Esophagus muscularis mucosa (tissue), 4 donors: ENCODE measurements around the gene FMOD. TPM values are rescaled to one million over a fixed set of nuclear protein-coding genes. Genes with fewer than 3 reads are reported as not detected.

ENCODE experiments used
- DNase-seq: peaks from one replicate; pipeline ENCODE4 v3.0.0-alpha.2; 2017; ENCODE audit errors: extremely low spot score
- H3K27ac ChIP-seq, 4 donors: fragments of 200-600 bp; sonication (generic); replicated peaks in 1 of 4; 1 replicate in 3 of 4; 2 replicates in 1 of 4; pipeline ENCODE4 v1.5.1; 2016 to 2019; ENCODE audit warnings: mild to moderate bottlenecking in 1 of 4
- H3K27me3 ChIP-seq, 4 donors: fragments of 200-600 bp; sonication (generic); one replicate each; pipeline versions ENCODE4 v1.5.1 to v1.6.0; 2016 to 2019
- H3K36me3 ChIP-seq, 4 donors: fragments of 200-600 bp; sonication (generic); one replicate each; pipeline ENCODE4 v1.5.1; 2016 to 2019
- H3K4me1 ChIP-seq, 4 donors: fragments of 200-600 bp; sonication (generic); one replicate each; pipeline ENCODE4 v1.5.1; 2016 to 2019
- H3K4me3 ChIP-seq, 4 donors: fragments of 200-600 bp; sonication (generic); 1 replicate in 2 of 4; 2 replicates in 2 of 4; pipeline ENCODE4 v1.5.1; 2016 to 2019; ENCODE audit warnings: mild to moderate bottlenecking in 4 of 4, moderate library complexity in 1 of 4
- H3K9me3 ChIP-seq, 4 donors: fragments of 200-600 bp; sonication (generic); 1 replicate in 3 of 4; 2 replicates in 1 of 4; pipeline ENCODE4 v1.5.1; 2016 to 2019
- EP300 ChIP-seq: sonication (generic); formaldehyde crosslinking; IDR thresholded peaks from one replicate; pipeline ENCODE4 v1.6.1; 2017; ENCODE audit warnings: antibody characterized with exemption
- POLR2A ChIP-seq: fragments of 450-650 bp; IDR thresholded peaks from one replicate; pipeline ENCODE4 v1.6.1; 2017; ENCODE audit warnings: antibody characterized with exemption, moderate library complexity, mild to moderate bottlenecking, low read depth
- POLR2AphosphoS5 ChIP-seq, 2 donors: sonication (generic); formaldehyde crosslinking; IDR thresholded peaks; one replicate each; pipeline ENCODE4 v1.6.1; 2017; ENCODE audit warnings: antibody characterized with exemption in 2 of 2
- WGBS: methylation state at CpG from one replicate; pipeline ENCODE4 v1.1.5; 2018; 5-methylcytosine and 5-hydroxymethylcytosine counted together
- intact Hi-C: fragments of 100-400 bp; cut with DNase I; formaldehyde crosslinking; loops from one replicate; pipeline ENCODE4 v1.15.1; 2023
- total RNA-seq, 4 donors: library from RNA; depleted of rRNA; stranded (reverse); fragments of >200 nt; gene quantifications; one replicate each; pipeline versions ENCODE4 v1.1.0 to v1.2.1, GENCODE V29; 2016
- TF ChIP-seq, protein P1 (sequence below), 3 experiments: fragments of 200-600 bp in 2 of 3; fragments of 450-650 bp in 1 of 3; sonication (generic) in 2 of 3; IDR thresholded peaks; one replicate each; pipeline ENCODE4 v1.5.1; 2017 to 2019; ENCODE audit warnings: antibody characterized with exemption in 3 of 3, mild to moderate bottlenecking in 2 of 3, moderate library complexity in 1 of 3

The FMOD gene
- total RNA-seq, 4 donors from 2014 or later, result 24.5 to 36.8 (median 33.8) TPM

DNA sequence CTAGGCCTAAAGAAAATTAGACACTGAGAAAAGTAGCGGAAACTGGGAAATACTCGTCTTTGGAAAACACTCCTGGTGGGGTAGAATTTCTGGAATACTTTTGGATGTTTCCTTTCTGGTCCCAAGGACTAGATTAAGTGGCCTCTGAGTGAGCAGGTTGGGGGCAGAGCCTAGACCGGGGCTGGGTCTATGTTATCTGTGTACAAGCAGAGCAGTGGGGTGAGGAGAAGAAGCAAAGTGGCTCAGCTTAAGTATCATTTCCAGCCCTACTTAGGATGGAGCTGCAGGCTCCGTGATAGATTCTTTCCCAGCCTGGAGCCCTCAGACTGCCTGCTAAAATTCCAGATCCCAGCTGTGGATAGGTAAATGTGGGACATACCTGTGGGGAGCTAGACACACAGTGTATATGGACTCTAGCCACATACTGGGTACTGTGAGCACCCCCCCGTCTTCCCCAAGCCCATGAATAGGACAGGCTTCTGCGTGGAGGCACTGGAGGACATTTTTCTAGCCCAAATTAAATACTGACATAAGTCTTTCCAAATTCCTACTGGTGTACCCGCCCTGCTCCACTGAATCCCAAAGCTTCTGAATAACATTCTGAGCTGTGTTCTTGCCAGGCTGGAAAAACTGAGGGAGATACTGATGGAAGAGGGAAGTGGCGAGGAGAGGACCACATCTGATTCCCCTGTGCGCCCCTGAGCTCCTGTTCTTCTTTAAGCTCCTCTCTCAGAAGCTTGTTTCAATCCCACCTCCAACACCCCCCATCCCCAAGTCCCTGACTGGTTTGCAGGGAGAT lies 6.8 kb downstream of the FMOD start:
- no peak for DNase-seq
- H3K27ac ChIP-seq, result peak overlapping the region in 2 of 4 donors; percentile 3 to 33

DNA sequence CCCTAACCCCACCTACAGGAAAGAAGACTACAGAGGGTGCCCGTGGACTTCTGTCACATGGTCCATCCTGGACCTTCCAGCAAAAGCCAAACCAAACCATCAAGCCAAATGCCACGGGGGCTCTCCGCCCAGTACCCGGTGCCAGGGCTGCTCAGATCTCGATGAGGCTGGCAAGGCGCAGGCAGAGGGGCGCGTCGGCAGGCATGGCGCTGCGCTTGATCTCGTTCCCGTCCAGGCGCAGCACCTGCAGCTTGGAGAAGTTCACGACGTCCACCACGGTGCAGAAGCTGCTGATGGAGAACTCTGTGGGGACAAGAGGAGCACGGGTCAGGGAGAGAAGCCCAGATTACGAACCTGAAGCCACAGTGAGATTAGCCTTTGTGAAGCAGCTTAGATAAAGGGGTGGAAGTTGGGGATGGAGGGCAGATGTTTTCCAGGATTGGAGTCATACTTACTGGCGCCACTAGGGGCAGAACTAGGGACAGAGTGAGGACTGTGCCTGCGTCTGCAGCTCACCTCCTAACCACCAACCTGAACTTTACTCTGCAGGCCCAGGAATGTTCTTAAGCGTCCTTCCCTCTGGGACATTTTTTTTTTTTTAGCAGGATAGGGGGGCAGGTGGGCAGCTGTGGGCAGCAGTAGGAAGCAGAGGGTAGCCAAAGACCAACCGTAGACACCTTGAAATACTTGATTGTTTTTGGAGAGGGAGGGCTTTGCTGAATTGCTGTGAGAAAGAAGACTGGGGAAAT lies 8.6 kb downstream of the FMOD start:
- Histone ChIP-seq H3K36me3 (peaks cover 0 to 4% (median 0%) of the 10 kb centered on the region in 4 donors), H3K4me3 (no peak overlapping the region), H3K27ac (no peak overlapping the region), H3K4me1 (peaks cover 3 to 38% (median 24%) of the 10 kb centered on the region in 4 donors), H3K27me3 (no peaks in the 10 kb centered on the region), H3K9me3 (no peaks in the 10 kb centered on the region)
- intact Hi-C loops, result loop anchor here (2.0 to 10.0 kb wide), 3 partner anchors 98 to 362 kb away; partner anchors contain the start of gene ATP2B4
- no peak for DNase-seq
- 62% methylated on average over 21 of the region's 23 CpGs for WGBS
- TF ChIP-seq, protein P1, sequence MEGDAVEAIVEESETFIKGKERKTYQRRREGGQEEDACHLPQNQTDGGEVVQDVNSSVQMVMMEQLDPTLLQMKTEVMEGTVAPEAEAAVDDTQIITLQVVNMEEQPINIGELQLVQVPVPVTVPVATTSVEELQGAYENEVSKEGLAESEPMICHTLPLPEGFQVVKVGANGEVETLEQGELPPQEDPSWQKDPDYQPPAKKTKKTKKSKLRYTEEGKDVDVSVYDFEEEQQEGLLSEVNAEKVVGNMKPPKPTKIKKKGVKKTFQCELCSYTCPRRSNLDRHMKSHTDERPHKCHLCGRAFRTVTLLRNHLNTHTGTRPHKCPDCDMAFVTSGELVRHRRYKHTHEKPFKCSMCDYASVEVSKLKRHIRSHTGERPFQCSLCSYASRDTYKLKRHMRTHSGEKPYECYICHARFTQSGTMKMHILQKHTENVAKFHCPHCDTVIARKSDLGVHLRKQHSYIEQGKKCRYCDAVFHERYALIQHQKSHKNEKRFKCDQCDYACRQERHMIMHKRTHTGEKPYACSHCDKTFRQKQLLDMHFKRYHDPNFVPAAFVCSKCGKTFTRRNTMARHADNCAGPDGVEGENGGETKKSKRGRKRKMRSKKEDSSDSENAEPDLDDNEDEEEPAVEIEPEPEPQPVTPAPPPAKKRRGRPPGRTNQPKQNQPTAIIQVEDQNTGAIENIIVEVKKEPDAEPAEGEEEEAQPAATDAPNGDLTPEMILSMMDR (IDR thresholded peaks at IDR 0.05), result peak; percentile 63 to 80 (median 74)
- TF ChIP-seq EP300, result no peak
- TF ChIP-seq POLR2A, result no peak

More for the DNA sequence above, 6.8 kb downstream of the FMOD start:
- intact Hi-C loops, result loop anchor here (2.0 to 10.0 kb wide), 3 partner anchors 97 to 361 kb away; partner anchors contain the start of gene ATP2B4
- Histone ChIP-seq H3K27me3 (no peaks in the 10 kb centered on the region), H3K4me1 (peaks cover 3 to 33% (median 26%) of the 10 kb centered on the region in 4 donors), H3K4me3 (no peak overlapping the region), H3K9me3 (no peaks in the 10 kb centered on the region), H3K36me3 (peaks cover 0 to 10% (median 0%) of the 10 kb centered on the region in 4 donors)
- TF ChIP-seq POLR2A (no peak), POLR2AphosphoS5 (IDR thresholded peaks at IDR 0.05) (no peak), EP300 (no peak)
- TF ChIP-seq, protein P1 (IDR thresholded peaks at IDR 0.05), result no peak
- WGBS, result 89% methylated on average over 8 of the region's 9 CpGs

DNA sequence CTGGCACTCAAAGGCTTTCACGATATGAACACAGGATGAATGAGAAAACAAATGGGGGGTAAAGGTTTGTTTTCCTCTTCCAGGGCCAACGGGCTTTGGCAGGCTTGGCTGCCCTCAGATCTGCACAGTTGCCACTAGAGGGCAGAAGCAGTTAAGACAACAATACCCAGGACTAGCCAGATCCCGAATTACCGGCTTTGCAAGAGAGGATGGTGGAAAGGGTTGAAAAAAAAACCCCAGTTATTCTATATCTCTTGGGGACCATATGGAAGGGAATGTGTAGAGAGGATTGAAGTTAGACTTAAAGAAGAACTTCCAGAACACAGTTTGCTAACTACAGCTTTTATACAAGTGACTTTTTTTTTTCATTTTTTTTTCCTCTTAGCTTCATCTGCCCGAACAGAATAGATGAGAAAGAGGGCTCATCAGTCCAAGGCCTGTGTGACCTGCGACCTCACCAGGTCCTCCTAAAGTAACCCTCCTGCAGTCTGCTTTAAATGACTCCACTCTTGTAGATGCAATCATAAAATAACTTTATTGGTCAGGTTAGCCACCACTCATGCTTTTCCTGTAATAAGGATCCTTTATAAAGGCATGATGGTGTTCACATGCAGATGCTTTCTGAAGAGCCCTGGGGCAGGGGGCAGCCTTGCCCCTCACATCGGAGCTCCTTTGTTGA lies 10.7 kb downstream of the FMOD start:
- Histone ChIP-seq H3K27me3 (no peaks in the 10 kb centered on the region), H3K27ac (peak overlapping the region in 1 of 4 donors; percentile 2), H3K9me3 (no peaks in the 10 kb centered on the region), H3K4me3 (no peak overlapping the region), H3K36me3 (no peaks in the 10 kb centered on the region), H3K4me1 (peaks cover 3 to 42% (median 32%) of the 10 kb centered on the region in 4 donors)
- WGBS, result 22% methylated on average over 7 of the region's 7 CpGs
- TF ChIP-seq EP300, result no peak
- TF ChIP-seq, protein P1 (IDR thresholded peaks at IDR 0.05), result peak; percentile 89 to 96 (median 90)
- peak; percentile 46 to 70 for TF ChIP-seq POLR2AphosphoS5 (IDR thresholded peaks at IDR 0.05)
- no peak for DNase-seq
- intact Hi-C loops, result loop anchor here (10.0 kb wide), 2 partner anchors 285 to 365 kb away; partner anchors contain the start of gene ATP2B4

DNA sequence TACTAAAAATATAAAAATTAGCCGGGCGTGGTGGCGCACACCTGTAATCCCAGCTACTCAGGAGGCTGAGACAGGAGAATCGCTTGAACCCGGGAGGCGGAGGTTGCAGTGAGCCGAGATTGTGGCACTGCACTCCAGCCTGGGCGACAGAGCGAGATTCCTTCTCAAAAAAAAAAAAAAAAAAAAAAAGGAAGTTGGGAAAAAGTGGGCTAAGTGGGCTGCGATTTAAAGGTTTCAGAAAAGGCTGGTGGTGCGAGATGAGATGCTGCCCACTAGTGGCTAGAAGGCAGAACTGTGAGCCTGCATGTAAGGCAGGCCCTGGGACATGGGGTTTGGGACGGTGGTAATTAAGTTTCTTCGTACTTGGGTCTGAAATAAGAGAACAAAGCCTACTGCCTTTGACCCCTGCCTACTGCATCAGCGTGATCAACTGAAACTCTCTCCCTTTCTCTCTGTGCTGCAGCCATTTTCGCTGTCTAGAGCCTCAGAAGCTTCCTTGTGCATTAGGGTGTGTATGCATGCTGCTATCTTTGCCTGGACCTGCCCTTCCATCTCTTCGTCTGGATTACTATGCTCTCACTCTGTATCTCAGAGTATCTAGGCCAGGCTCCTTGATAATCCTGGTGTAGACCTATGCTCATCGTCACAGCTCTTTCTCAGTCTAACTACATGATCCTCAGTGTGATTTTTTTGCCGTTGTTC lies 12.4 kb downstream of the FMOD start:
- intact Hi-C loops, result loop anchor here (2.0 kb wide), 1 partner anchor 66 kb away; no protein-coding TSS in a partner anchor
- H3K4me1 ChIP-seq, result peaks cover 3 to 41% (median 28%) of the 10 kb centered on the region in 4 donors
- no peak for DNase-seq
- WGBS, result 51% methylated on average over 18 of the region's 18 CpGs
- no peaks in the 10 kb centered on the region for H3K27me3 ChIP-seq
- no peak overlapping the region for H3K4me3 ChIP-seq
- no peaks in the 10 kb centered on the region for H3K9me3 ChIP-seq
- TF ChIP-seq, protein P1 (IDR thresholded peaks at IDR 0.05), result peak; percentile 80 to 97 (median 90)
- TF ChIP-seq POLR2A (no peak), EP300 (no peak), POLR2AphosphoS5 (IDR thresholded peaks at IDR 0.05) (peak in 1 of 2 donors; percentile 63)
- no peaks in the 10 kb centered on the region for H3K36me3 ChIP-seq
- no peak overlapping the region for H3K27ac ChIP-seq
